ENCODE results near the gene AVL9. TPM values are rescaled to one million over a fixed set of nuclear protein-coding genes. Genes with fewer than 3 reads are reported as not detected.
A peak's percentile ranks its signal among the peaks of the same experiment; 100 is the strongest.
"Not testable (repeated sequence)": the region's sequence is repeated elsewhere in the genome, so short reads cannot be mapped to it uniquely, and the experiment has no call there.

The AVL9 gene
- total RNA-seq, 1 donor from 2014 or later: 17.7 TPM

DNA sequence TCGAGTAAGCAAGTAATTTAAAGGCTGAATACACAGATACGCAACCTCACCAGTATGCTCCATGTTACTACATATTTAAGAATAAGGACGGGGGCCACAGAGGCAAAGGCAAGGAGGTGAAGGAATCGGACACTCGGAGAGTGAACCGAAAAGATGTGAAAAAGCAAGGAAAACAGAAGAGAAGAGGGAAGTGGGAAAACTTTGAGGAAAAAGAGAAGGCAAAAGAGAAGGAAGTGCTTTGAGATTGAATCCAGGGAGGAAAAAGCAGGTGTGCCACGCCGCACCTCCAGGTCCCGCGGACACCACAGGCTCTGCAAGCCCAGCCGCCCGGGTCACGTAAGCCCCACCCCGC is 367 bp upstream of the AVL9 start:
- Histone ChIP-seq H3K9me3 (ENCODE audit: control insufficient read depth in 3 of 3, low read length in 3 of 3) (no peaks in the 10 kb centered on the region), H3K27me3 (ENCODE audit: control insufficient read depth in 3 of 3, insufficient read depth in 3 of 3, low read length in 3 of 3) (no peaks in the 10 kb centered on the region), H3K27ac (ENCODE audit: low read depth, low read length) (peak overlapping the region; percentile 83), H3K4me1 (ENCODE audit: control insufficient read depth in 3 of 3, insufficient read depth in 3 of 3, low read length in 3 of 3) (peaks cover 14 to 18% (median 16%) of the 10 kb centered on the region in 3 donors), H3K9ac (ENCODE audit: low read depth in 1 of 3, low read length in 3 of 3) (peak overlapping the region; percentile 81 to 94 (median 93)), H3K36me3 (ENCODE audit: control insufficient read depth in 3 of 3, insufficient read depth in 3 of 3, low read length in 3 of 3) (no peaks in the 10 kb centered on the region), H3K4me3 (ENCODE audit: low read length in 3 of 3) (peak overlapping the region; percentile 82 to 96 (median 91))

DNA sequence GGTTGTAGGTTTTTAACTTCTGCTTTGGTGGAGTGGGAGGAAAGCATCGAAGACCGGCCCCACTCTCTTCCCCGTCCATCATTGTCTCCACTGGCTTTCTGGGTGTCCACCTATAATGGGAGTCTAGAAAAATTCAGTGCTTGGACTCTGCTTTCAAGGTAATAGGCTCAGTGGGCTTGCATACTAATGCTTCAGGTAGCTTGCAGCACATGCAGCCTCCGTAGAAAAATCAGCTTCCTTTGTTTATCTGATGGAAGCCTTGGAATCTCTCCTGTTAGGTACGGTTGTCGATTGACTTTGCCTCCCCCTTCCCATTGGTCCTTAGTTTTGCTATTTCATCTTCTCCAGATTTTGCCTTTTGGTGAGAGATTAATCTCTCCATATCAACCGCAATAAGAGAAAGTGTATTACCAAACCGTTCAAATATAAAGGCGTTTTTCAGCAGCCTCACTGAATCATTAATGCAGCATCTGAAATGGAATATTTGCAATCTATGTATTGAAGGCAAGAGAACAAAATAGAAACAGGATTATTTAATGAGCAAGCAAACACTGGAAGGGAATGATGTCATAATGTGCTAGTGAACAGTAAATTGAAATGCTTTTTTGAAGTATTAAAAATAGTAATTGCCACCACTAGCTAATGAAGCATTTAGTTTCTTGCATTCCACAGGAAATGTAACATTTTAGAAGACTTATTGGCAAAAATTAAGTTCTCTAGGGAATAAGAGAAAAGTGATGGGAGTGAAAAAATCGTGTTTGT is 944 bp downstream of the AVL9 start:
- Histone ChIP-seq H3K9me3 (ENCODE audit: control insufficient read depth in 3 of 3, low read length in 3 of 3) (no peaks in the 10 kb centered on the region), H3K27ac (ENCODE audit: low read depth, low read length) (peak overlapping the region; percentile 92), H3K4me1 (ENCODE audit: control insufficient read depth in 3 of 3, insufficient read depth in 3 of 3, low read length in 3 of 3) (peaks cover 17 to 20% (median 19%) of the 10 kb centered on the region in 3 donors), H3K9ac (ENCODE audit: low read depth in 1 of 3, low read length in 3 of 3) (peak overlapping the region; percentile 90 to 95 (median 95)), H3K4me3 (ENCODE audit: low read length in 3 of 3) (peak overlapping the region; percentile 84 to 92 (median 91)), H3K36me3 (ENCODE audit: control insufficient read depth in 3 of 3, insufficient read depth in 3 of 3, low read length in 3 of 3) (no peaks in the 10 kb centered on the region), H3K27me3 (ENCODE audit: control insufficient read depth in 3 of 3, insufficient read depth in 3 of 3, low read length in 3 of 3) (no peaks in the 10 kb centered on the region)

DNA sequence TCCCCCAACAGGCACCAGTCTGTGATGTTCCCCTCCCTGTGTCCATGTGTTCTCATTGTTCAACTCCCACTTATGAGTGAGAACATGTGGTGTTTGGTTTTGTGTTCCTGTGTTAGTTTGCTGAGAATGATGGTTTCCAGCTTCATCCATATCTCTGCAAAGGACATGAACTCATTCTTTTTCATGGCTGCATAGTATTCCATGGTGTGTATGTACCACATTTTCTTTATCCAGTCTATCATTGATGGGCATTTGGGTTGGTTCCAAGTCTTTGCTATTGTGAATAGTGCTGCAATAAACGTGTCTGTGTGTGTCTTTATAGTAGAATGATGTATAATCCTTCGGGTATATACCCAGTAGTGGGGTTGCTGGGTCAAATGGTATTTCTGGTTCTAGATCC is 4.5 kb downstream of the AVL9 start:
- H3K36me3 ChIP-seq (ENCODE audit: control insufficient read depth in 3 of 3, insufficient read depth in 3 of 3, low read length in 3 of 3); H3K27me3 ChIP-seq (ENCODE audit: control insufficient read depth in 3 of 3, insufficient read depth in 3 of 3, low read length in 3 of 3); H3K27ac ChIP-seq (ENCODE audit: low read depth, low read length); H3K4me3 ChIP-seq (ENCODE audit: low read length in 3 of 3); H3K9ac ChIP-seq (ENCODE audit: low read depth in 1 of 3, low read length in 3 of 3); H3K9me3 ChIP-seq (ENCODE audit: control insufficient read depth in 3 of 3, low read length in 3 of 3): not testable (repeated sequence)
- H3K4me1 ChIP-seq (ENCODE audit: control insufficient read depth in 3 of 3, insufficient read depth in 3 of 3, low read length in 3 of 3): peaks cover 15 to 24% (median 21%) of the 10 kb centered on the region in 3 donors

DNA sequence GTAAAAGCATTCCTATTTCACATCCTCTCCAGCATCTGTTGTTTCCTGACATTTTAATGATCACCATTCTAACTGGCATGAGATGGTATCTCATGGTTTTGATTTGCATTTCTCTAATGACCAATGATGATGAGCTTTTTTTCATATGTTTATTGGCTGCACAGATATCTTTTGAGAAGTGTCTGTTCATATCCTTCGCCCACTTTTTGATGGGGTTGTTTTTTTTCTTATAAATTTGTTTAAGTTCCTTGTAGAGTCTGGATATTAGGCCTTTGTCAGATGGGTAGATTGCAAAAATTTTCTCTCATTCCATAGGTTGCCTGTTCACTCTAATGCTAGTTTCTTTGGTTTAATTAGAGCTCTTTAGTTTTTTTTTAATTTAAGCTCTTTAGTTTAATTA is 4.9 kb downstream of the AVL9 start:
- H3K27ac ChIP-seq (ENCODE audit: low read depth, low read length); H3K9me3 ChIP-seq (ENCODE audit: control insufficient read depth in 3 of 3, low read length in 3 of 3): not testable (repeated sequence)

DNA sequence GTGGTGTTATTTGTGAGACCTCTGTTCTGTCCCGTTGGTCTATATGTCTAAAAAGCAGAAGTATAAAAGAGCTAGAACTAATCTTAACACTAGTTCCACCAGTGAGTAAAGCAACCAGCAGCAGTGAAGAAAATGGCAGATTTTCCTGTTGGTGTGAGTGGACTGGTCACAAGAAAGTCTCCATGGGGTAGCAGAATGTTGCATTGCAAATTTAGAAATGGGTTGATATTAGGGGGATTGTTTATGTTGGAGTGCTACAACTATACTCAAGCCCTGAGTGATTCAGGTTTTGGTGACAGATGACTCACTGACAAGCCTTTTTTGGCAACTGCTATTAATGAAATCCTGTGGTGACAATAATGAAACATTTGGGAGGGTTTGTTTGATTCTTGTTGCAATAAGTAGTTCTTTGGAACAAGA is 5.6 kb downstream of the AVL9 start:
- H3K27me3 ChIP-seq (ENCODE audit: control insufficient read depth in 3 of 3, insufficient read depth in 3 of 3, low read length in 3 of 3): no peaks in the 10 kb centered on the region
- H3K9ac ChIP-seq (ENCODE audit: low read depth in 1 of 3, low read length in 3 of 3): no peak overlapping the region
- peak overlapping the region in 1 of 3 donors; percentile 19 for H3K4me3 ChIP-seq (ENCODE audit: low read length in 3 of 3)
- no peaks in the 10 kb centered on the region for H3K9me3 ChIP-seq (ENCODE audit: control insufficient read depth in 3 of 3, low read length in 3 of 3)
- H3K36me3 ChIP-seq (ENCODE audit: control insufficient read depth in 3 of 3, insufficient read depth in 3 of 3, low read length in 3 of 3): no peaks in the 10 kb centered on the region
- H3K4me1 ChIP-seq (ENCODE audit: control insufficient read depth in 3 of 3, insufficient read depth in 3 of 3, low read length in 3 of 3): peaks cover 15 to 24% (median 21%) of the 10 kb centered on the region in 3 donors
- no peak overlapping the region for H3K27ac ChIP-seq (ENCODE audit: low read depth, low read length)

More for the DNA sequence above, 4.9 kb downstream of the AVL9 start:
- not testable (repeated sequence) for H3K36me3 ChIP-seq (ENCODE audit: control insufficient read depth in 3 of 3, insufficient read depth in 3 of 3, low read length in 3 of 3); H3K27me3 ChIP-seq (ENCODE audit: control insufficient read depth in 3 of 3, insufficient read depth in 3 of 3, low read length in 3 of 3); H3K4me3 ChIP-seq (ENCODE audit: low read length in 3 of 3); H3K9ac ChIP-seq (ENCODE audit: low read depth in 1 of 3, low read length in 3 of 3)
- H3K4me1 ChIP-seq (ENCODE audit: control insufficient read depth in 3 of 3, insufficient read depth in 3 of 3, low read length in 3 of 3): peaks cover 15 to 24% (median 21%) of the 10 kb centered on the region in 3 donors

DNA sequence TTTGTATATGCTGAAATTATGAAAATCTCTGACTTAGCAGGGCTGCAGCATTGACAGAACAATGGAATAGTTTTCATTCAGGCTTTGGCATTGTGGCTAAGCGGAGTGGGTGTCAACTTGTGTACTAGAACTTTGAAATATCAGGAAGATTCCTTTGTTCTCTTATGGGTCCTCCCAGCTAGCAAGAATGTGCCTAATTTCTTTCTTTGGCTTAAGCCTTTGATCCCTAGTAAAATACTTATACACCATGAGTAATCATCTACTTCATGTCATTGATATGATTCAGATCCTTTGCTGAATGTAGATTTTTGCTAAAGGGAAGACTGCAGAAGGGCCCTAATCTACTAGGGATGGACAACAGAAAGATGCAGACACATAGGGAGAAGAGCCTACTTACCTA is 6.2 kb downstream of the AVL9 start:
- no peak overlapping the region for H3K27ac ChIP-seq (ENCODE audit: low read depth, low read length)
- no peaks in the 10 kb centered on the region for H3K27me3 ChIP-seq (ENCODE audit: control insufficient read depth in 3 of 3, insufficient read depth in 3 of 3, low read length in 3 of 3)
- H3K9ac ChIP-seq (ENCODE audit: low read depth in 1 of 3, low read length in 3 of 3): no peak overlapping the region
- H3K4me1 ChIP-seq (ENCODE audit: control insufficient read depth in 3 of 3, insufficient read depth in 3 of 3, low read length in 3 of 3): peaks cover 9 to 22% (median 16%) of the 10 kb centered on the region in 3 donors
- H3K36me3 ChIP-seq (ENCODE audit: control insufficient read depth in 3 of 3, insufficient read depth in 3 of 3, low read length in 3 of 3): no peaks in the 10 kb centered on the region
- no peak overlapping the region for H3K4me3 ChIP-seq (ENCODE audit: low read length in 3 of 3)
- no peaks in the 10 kb centered on the region for H3K9me3 ChIP-seq (ENCODE audit: control insufficient read depth in 3 of 3, low read length in 3 of 3)

DNA sequence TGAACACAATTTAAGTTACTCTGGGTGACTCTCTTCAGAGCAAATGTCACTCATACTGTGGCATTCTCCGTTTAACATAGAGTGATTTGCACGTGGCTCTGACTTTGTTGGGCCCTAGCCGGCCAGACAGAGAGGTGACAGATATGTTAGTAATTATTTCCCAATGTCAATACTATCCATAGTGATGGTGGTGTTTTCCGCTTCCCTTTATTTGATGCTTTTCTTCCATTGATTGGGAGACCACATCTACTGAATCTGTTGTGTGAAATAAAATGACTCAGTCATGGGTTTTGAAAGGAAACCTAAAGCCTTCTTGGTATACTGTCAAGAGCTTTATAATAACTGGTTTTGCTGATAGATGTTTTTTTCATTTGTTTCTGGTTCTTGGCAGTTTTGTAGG is 7.4 kb downstream of the AVL9 start:
- Histone ChIP-seq H3K9ac (ENCODE audit: low read depth in 1 of 3, low read length in 3 of 3) (no peak overlapping the region), H3K9me3 (ENCODE audit: control insufficient read depth in 3 of 3, low read length in 3 of 3) (no peaks in the 10 kb centered on the region), H3K36me3 (ENCODE audit: control insufficient read depth in 3 of 3, insufficient read depth in 3 of 3, low read length in 3 of 3) (no peaks in the 10 kb centered on the region), H3K4me3 (ENCODE audit: low read length in 3 of 3) (no peak overlapping the region), H3K27me3 (ENCODE audit: control insufficient read depth in 3 of 3, insufficient read depth in 3 of 3, low read length in 3 of 3) (no peaks in the 10 kb centered on the region), H3K4me1 (ENCODE audit: control insufficient read depth in 3 of 3, insufficient read depth in 3 of 3, low read length in 3 of 3) (peaks cover 5 to 15% (median 8%) of the 10 kb centered on the region in 3 donors), H3K27ac (ENCODE audit: low read depth, low read length) (no peak overlapping the region)

DNA sequence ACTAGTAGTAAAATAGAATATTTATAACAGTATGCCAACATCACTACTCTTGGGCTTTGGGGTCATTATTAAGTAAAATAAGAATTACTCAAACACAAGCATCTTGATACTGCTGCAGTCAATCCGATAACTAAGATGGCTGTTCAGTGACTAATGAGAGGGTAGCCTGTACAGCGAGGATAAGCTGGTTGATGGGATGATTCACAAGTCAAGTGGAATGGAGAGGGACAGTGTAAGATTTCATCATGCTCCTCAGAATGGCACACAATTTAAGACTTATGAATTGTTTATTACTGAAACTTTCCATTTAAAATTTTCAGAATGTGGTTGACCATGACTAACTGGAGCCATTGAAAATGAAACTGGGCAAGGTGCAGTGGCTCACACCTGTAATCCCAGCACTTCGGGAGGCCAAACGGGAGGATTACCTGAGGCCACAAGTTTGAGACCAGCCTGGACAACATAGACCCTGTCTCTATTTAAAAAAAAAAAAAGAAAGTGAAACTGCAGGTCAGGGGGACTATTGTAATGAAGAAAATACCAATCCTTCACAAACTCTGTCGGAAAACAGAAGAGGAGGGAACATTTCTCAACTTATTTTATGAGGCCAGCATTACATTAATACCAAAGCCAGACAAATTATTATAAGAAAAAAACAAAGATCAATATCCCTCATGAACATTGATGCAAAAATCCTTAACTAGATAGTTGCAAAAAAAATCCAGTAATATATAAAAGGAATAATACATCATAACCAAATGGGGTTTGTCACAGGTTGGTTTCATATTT is 11.2 kb downstream of the AVL9 start:
- Histone ChIP-seq H3K4me1 (ENCODE audit: control insufficient read depth in 3 of 3, insufficient read depth in 3 of 3, low read length in 3 of 3) (peaks cover 2 to 7% (median 3%) of the 10 kb centered on the region in 3 donors), H3K9me3 (ENCODE audit: control insufficient read depth in 3 of 3, low read length in 3 of 3) (no peaks in the 10 kb centered on the region), H3K36me3 (ENCODE audit: control insufficient read depth in 3 of 3, insufficient read depth in 3 of 3, low read length in 3 of 3) (no peaks in the 10 kb centered on the region), H3K27me3 (ENCODE audit: control insufficient read depth in 3 of 3, insufficient read depth in 3 of 3, low read length in 3 of 3) (no peaks in the 10 kb centered on the region), H3K4me3 (ENCODE audit: low read length in 3 of 3) (no peak overlapping the region), H3K9ac (ENCODE audit: low read depth in 1 of 3, low read length in 3 of 3) (no peak overlapping the region), H3K27ac (ENCODE audit: low read depth, low read length) (no peak overlapping the region)

DNA sequence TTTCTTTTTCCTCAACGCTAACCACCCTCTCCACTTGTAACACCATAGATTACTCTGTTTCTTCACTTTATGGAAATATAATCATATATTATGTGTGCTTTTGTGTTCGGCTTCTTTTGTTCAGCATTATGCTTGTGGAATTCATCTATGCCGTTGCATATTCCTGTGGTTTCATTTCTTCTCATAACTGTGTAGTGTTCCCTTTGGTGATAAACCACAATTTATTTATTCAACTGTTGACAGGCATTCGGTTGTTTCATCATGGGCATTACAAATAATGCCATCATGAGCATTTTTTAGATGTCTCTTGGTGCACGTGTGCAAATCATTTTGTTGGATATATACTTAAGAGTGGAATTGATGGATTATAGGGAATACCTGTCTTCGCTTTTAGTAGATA is 12.1 kb downstream of the AVL9 start:
- Histone ChIP-seq H3K4me3 (ENCODE audit: low read length in 3 of 3) (no peak overlapping the region), H3K4me1 (ENCODE audit: control insufficient read depth in 3 of 3, insufficient read depth in 3 of 3, low read length in 3 of 3) (peaks cover 0 to 4% (median 0%) of the 10 kb centered on the region in 3 donors), H3K36me3 (ENCODE audit: control insufficient read depth in 3 of 3, insufficient read depth in 3 of 3, low read length in 3 of 3) (no peaks in the 10 kb centered on the region), H3K27ac (ENCODE audit: low read depth, low read length) (no peak overlapping the region), H3K9ac (ENCODE audit: low read depth in 1 of 3, low read length in 3 of 3) (no peak overlapping the region), H3K27me3 (ENCODE audit: control insufficient read depth in 3 of 3, insufficient read depth in 3 of 3, low read length in 3 of 3) (no peaks in the 10 kb centered on the region), H3K9me3 (ENCODE audit: control insufficient read depth in 3 of 3, low read length in 3 of 3) (no peaks in the 10 kb centered on the region)

DNA sequence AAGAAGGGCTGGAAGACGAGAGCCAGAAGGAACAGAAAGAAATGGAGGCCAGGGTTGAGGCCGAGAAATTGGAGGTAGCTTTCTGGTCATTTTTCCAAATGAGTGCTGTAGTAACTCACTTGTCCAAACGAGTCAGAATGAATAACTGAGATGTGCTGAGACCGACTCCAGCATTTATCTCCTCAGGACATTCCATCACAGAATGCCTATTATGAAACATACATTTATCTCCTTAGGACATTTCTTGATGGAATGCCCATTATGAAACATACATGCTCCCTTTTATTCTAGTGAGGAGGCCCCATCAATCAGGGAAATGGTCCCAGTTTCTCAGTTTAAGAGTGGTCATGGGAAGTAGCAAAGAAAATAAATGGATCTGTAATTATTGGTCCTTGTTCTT is 16.5 kb downstream of the AVL9 start:
- Histone ChIP-seq H3K36me3 (ENCODE audit: control insufficient read depth in 3 of 3, insufficient read depth in 3 of 3, low read length in 3 of 3) (no peaks in the 10 kb centered on the region), H3K4me1 (ENCODE audit: control insufficient read depth in 3 of 3, insufficient read depth in 3 of 3, low read length in 3 of 3) (no peaks in the 10 kb centered on the region), H3K9me3 (ENCODE audit: control insufficient read depth in 3 of 3, low read length in 3 of 3) (no peaks in the 10 kb centered on the region), H3K27ac (ENCODE audit: low read depth, low read length) (no peak overlapping the region), H3K9ac (ENCODE audit: low read depth in 1 of 3, low read length in 3 of 3) (no peak overlapping the region), H3K27me3 (ENCODE audit: control insufficient read depth in 3 of 3, insufficient read depth in 3 of 3, low read length in 3 of 3) (no peaks in the 10 kb centered on the region), H3K4me3 (ENCODE audit: low read length in 3 of 3) (no peak overlapping the region)
